ENCODE measurements around the gene SSBP3. TPM values are rescaled to one million over a fixed set of nuclear protein-coding genes. Genes with fewer than 3 reads are reported as not detected.

SSBP3 gene
- total and polyA plus RNA-seq, 2 of the 13 experiments (the other 11 are each of a cell fraction or from before 2014, with no cell fraction given), result 8.5 to 17.6 TPM

DNA sequence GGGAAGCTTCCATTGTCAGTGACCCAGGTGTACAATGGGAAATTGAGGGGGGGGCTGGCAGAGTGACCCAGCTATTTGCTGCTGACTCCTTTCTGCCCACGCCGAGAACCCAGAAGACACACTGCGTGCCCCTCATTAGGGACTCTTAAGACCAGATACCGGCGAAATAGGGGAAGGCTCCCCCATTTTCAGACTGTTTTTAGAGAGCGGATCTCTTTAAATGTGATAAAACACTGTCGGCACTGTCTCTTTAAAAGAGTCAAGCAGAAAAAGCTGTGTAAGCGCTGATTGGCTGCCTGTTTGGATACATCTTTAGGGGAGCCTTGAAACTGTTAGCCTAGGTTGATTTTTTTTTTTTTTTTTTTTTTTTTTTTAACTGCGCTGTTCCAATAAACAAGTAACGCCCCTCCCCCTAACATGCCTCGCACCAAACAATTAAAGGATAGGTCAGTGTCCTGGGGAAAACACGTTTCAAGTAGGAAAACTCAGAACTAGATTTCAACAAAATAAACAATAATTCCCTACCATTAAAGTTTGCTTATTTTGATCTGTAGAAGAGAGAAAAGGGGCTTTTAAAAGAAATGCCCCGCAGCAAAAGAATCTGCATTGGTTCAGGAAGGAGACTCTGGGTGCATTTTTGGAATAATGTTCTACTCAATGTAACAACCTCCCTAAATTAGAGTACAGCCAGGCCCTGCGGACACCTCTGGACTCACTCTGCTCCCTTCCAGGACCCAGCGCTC is 1.4 kb upstream of the SSBP3 start (continued):
- TF ChIP-seq, protein P1, sequence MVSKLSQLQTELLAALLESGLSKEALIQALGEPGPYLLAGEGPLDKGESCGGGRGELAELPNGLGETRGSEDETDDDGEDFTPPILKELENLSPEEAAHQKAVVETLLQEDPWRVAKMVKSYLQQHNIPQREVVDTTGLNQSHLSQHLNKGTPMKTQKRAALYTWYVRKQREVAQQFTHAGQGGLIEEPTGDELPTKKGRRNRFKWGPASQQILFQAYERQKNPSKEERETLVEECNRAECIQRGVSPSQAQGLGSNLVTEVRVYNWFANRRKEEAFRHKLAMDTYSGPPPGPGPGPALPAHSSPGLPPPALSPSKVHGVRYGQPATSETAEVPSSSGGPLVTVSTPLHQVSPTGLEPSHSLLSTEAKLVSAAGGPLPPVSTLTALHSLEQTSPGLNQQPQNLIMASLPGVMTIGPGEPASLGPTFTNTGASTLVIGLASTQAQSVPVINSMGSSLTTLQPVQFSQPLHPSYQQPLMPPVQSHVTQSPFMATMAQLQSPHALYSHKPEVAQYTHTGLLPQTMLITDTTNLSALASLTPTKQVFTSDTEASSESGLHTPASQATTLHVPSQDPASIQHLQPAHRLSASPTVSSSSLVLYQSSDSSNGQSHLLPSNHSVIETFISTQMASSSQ (IDR thresholded peaks at IDR 0.05; ENCODE audit: low read depth), result no peak
- TF ChIP-seq, protein P1 (CRISPR knock-in tag; IDR thresholded peaks at IDR 0.05; ENCODE audit: borderline replicate concordance), result 0 out of 2 replicates have a peak, but pooled peaks have one; percentile 15
- TF ChIP-seq CREM (IDR thresholded peaks at IDR 0.05) (peak; percentile 51), CREM (CRISPR knock-in tag; IDR thresholded peaks at IDR 0.05) (no peak), KMT2B (CRISPR knock-in tag; IDR thresholded peaks at IDR 0.05) (peak; percentile 38; the same call in 1 of the 2 replicates), JUND (CRISPR knock-in tag; IDR thresholded peaks at IDR 0.05) (no peak), MIER2 (CRISPR knock-in tag; IDR thresholded peaks at IDR 0.05) (no peak), PHF20 (CRISPR knock-in tag; IDR thresholded peaks at IDR 0.05) (no peak), ZNF317 (CRISPR knock-in tag; IDR thresholded peaks at IDR 0.05) (0 out of 2 replicates have a peak, but pooled peaks have one; percentile 39), ZNF143 (CRISPR knock-in tag; IDR thresholded peaks at IDR 0.05) (0 out of 2 replicates have a peak, but pooled peaks have one; percentile 41), SRSF1 (optimal IDR thresholded peaks at IDR 0.05; ENCODE audit: low read depth, low read length) (peak; percentile 43), SOX5 (CRISPR knock-in tag; IDR thresholded peaks at IDR 0.05; ENCODE audit: borderline replicate concordance) (peak; percentile 58), ZNF709 (CRISPR knock-in tag; IDR thresholded peaks at IDR 0.05) (no peak), GATAD2A (CRISPR knock-in tag; IDR thresholded peaks at IDR 0.05) (peak; percentile 33; the same call in 1 of the 2 replicates), ZNF484 (CRISPR knock-in tag; IDR thresholded peaks at IDR 0.05; ENCODE audit: borderline replicate concordance, low read depth) (no peak), TCF7L2 (IDR thresholded peaks at IDR 0.05; ENCODE audit: low read depth, low read length) (no peak)
- TF ChIP-seq, protein P2, sequence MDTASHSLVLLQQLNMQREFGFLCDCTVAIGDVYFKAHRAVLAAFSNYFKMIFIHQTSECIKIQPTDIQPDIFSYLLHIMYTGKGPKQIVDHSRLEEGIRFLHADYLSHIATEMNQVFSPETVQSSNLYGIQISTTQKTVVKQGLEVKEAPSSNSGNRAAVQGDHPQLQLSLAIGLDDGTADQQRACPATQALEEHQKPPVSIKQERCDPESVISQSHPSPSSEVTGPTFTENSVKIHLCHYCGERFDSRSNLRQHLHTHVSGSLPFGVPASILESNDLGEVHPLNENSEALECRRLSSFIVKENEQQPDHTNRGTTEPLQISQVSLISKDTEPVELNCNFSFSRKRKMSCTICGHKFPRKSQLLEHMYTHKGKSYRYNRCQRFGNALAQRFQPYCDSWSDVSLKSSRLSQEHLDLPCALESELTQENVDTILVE (CRISPR knock-in tag; IDR thresholded peaks at IDR 0.05), result 0 out of 2 replicates have a peak, but pooled peaks have one; percentile 46
- TF ChIP-seq, protein P3, sequence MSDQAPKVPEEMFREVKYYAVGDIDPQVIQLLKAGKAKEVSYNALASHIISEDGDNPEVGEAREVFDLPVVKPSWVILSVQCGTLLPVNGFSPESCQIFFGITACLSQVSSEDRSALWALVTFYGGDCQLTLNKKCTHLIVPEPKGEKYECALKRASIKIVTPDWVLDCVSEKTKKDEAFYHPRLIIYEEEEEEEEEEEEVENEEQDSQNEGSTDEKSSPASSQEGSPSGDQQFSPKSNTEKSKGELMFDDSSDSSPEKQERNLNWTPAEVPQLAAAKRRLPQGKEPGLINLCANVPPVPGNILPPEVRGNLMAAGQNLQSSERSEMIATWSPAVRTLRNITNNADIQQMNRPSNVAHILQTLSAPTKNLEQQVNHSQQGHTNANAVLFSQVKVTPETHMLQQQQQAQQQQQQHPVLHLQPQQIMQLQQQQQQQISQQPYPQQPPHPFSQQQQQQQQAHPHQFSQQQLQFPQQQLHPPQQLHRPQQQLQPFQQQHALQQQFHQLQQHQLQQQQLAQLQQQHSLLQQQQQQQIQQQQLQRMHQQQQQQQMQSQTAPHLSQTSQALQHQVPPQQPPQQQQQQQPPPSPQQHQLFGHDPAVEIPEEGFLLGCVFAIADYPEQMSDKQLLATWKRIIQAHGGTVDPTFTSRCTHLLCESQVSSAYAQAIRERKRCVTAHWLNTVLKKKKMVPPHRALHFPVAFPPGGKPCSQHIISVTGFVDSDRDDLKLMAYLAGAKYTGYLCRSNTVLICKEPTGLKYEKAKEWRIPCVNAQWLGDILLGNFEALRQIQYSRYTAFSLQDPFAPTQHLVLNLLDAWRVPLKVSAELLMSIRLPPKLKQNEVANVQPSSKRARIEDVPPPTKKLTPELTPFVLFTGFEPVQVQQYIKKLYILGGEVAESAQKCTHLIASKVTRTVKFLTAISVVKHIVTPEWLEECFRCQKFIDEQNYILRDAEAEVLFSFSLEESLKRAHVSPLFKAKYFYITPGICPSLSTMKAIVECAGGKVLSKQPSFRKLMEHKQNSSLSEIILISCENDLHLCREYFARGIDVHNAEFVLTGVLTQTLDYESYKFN (CRISPR knock-in tag; conservative IDR thresholded peaks at IDR 0.05), result 0 out of 2 replicates have a peak, but pooled peaks have one; percentile 42
- TF ChIP-seq, protein P4, sequence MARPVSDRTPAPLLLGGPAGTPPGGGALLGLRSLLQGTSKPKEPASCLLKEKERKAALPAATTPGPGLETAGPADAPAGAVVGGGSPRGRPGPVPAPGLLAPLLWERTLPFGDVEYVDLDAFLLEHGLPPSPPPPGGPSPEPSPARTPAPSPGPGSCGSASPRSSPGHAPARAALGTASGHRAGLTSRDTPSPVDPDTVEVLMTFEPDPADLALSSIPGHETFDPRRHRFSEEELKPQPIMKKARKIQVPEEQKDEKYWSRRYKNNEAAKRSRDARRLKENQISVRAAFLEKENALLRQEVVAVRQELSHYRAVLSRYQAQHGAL (CRISPR knock-in tag; IDR thresholded peaks at IDR 0.05; ENCODE audit: not compliant biosample characterization), result no peak
- TF ChIP-seq, protein P5, sequence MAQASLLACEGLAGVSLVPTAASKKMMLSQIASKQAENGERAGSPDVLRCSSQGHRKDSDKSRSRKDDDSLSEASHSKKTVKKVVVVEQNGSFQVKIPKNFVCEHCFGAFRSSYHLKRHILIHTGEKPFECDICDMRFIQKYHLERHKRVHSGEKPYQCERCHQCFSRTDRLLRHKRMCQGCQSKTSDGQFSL (CRISPR knock-in tag; IDR thresholded peaks at IDR 0.05), result peak; percentile 38; the same call in 1 of the 2 replicates
